HUES48 (cell line): ENCODE measurements around the gene SLC14A1.

ENCODE experiments used
- H3K27ac ChIP-seq: one replicate; pipeline ENCODE4 v1.7.0; 2013; ENCODE audit warnings: low read depth, low read length, inconsistent platforms
- H3K27me3 ChIP-seq: 2 replicates; pipeline ENCODE4 v1.6.1; 2013; ENCODE audit warnings: mild to moderate bottlenecking, low read length; ENCODE audit not compliant: control insufficient read depth, insufficient read depth
- H3K36me3 ChIP-seq: 2 replicates; pipeline ENCODE4 v1.6.1; 2013; ENCODE audit warnings: low read length; ENCODE audit not compliant: control insufficient read depth, insufficient read depth
- H3K4me1 ChIP-seq: 2 replicates; pipeline ENCODE4 v1.6.1; 2013; ENCODE audit warnings: mild to moderate bottlenecking, low read length; ENCODE audit not compliant: control insufficient read depth, insufficient read depth
- H3K4me3 ChIP-seq: 2 replicates; pipeline ENCODE4 v1.5.1; 2013; ENCODE audit warnings: mild to moderate bottlenecking, low read depth, low read length
- H3K9ac ChIP-seq: 2 replicates; pipeline ENCODE4 v1.6.1; 2013; ENCODE audit warnings: mild to moderate bottlenecking, low read depth, low read length, moderate library complexity
- H3K9me3 ChIP-seq: 2 replicates; pipeline ENCODE4 v1.6.1; 2013; ENCODE audit warnings: low read length; ENCODE audit not compliant: control insufficient read depth, insufficient read depth

Gene SLC14A1

DNA sequence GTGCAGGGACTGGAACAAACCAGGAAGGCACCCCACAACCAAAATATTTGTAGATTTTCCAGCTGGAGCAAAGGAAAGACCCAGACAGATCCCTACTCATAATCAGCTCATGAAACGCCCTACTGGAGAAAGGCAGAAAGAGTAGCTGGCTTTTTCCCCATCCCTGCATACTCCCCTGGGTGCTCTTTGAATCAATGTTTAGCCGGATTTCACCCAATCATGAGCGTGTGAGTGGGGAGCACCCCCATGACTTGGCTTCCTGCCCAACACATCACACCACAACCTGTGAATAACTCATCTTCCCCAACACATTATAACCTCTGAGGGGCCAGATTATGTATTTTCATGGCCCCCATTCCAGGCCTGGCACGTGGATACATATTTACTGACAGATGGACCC lies 35.1 kb upstream of the SLC14A1 start:
- Histone ChIP-seq H3K4me3 (no peak overlapping the region), H3K9ac (no peak overlapping the region), H3K4me1 (peaks cover 15% of the 10 kb centered on the region), H3K36me3 (no peaks in the 10 kb centered on the region), H3K9me3 (peaks cover 4% of the 10 kb centered on the region; the same call in 1 of the 2 replicates), H3K27ac (no peak overlapping the region), H3K27me3 (no peaks in the 10 kb centered on the region)

- peaks cover 15% of the 10 kb centered on the region for H3K4me1 ChIP-seq
- H3K27ac ChIP-seq: no peak overlapping the region
- H3K4me3 ChIP-seq: no peak overlapping the region
Measured at GRCh38 chr18:45689396-45689795, 34.6 kb upstream of the SLC14A1 start.

DNA sequence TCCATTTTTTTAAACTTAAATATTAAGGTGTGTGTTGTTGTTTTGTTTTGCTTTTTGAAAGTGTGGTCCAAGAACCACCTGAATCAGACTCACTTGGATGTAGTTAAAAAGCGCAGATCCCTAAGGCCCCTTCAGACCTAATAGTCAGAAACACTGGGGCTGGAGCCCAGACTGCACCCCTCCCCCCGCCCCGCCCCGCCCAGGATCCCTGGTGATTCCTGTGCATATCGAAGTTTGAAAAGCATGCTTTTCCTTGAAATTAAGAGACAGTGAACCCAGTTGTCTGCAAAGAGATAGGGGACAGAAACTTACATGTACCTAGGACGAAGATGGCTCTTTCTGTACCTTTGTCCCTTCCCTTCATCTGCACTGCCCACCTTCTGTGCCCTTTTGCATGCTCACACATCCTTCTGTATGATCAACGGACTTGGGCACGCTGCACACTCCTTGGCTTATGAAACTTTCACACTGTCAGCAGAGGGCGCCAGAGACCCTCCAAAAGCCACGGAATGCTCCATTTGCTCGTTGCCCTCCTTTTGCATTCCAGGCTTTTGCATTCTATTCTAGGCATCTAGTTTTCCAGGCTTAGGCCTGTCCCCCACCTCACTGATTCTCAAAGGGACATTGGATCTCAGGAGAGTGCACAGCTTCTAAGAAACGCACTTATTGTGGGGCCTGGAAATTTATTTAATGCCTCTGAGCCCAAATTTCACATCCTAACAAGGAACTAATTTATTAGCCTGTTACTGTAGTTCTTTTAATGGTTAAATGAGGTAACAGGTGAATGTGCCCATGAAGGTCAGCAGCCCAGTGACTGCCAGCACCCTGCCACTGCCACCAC lies 32.8 kb upstream of the SLC14A1 start:
- Histone ChIP-seq H3K27me3 (no peaks in the 10 kb centered on the region), H3K27ac (no peak overlapping the region), H3K9me3 (peaks cover 10% of the 10 kb centered on the region; the same call in 1 of the 2 replicates), H3K4me3 (no peak overlapping the region), H3K36me3 (no peaks in the 10 kb centered on the region), H3K4me1 (peaks cover 8% of the 10 kb centered on the region), H3K9ac (no peak overlapping the region)

More at GRCh38 chr18:45689396-45689795, 34.6 kb upstream of the SLC14A1 start:
- H3K9me3 ChIP-seq: peaks cover 9% of the 10 kb centered on the region; the same call in 1 of the 2 replicates
- H3K36me3 ChIP-seq: no peaks in the 10 kb centered on the region
- H3K9ac ChIP-seq: no peak overlapping the region
- no peaks in the 10 kb centered on the region for H3K27me3 ChIP-seq

GRCh38 chr18:45691816-45692179 lies 32.2 kb upstream of the SLC14A1 start:
- no peak overlapping the region for H3K27ac ChIP-seq
- peaks cover 2% of the 10 kb centered on the region for H3K4me1 ChIP-seq
- H3K9ac ChIP-seq: no peak overlapping the region
- peaks cover 10% of the 10 kb centered on the region; the same call in 1 of the 2 replicates for H3K9me3 ChIP-seq
- H3K4me3 ChIP-seq: no peak overlapping the region
- H3K36me3 ChIP-seq: no peaks in the 10 kb centered on the region
- no peaks in the 10 kb centered on the region for H3K27me3 ChIP-seq

GRCh38 chr18:45702708-45703265 lies 21.2 kb upstream of the SLC14A1 start:
- Histone ChIP-seq H3K36me3 (no peaks in the 10 kb centered on the region), H3K4me3 (no peak overlapping the region), H3K27me3 (no peaks in the 10 kb centered on the region), H3K4me1 (no peaks in the 10 kb centered on the region), H3K9ac (no peak overlapping the region), H3K9me3 (peaks cover 19% of the 10 kb centered on the region), H3K27ac (no peak overlapping the region)

DNA sequence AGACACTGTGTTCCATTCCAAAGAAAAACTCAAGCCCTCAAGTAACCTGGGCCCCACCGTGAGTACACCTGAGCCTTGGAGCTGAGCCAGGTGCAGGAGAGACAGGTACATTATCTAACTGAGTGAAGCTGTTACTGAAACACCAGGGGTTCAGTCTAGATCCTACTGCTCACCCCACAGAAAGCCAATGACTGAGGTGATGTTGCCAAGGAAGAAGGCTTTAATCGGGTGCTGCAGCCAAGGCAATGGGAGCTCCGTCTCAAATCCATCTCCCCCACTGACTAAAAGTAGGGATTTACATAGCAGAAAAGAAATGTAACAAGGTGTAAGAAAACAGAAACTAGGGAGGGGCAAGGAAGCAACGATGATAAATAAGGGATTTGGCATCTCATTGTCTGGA lies 15.2 kb upstream of the SLC14A1 start:
- no peak overlapping the region for H3K4me3 ChIP-seq
- no peak overlapping the region for H3K9ac ChIP-seq
- H3K27ac ChIP-seq: no peak overlapping the region
- no peaks in the 10 kb centered on the region for H3K36me3 ChIP-seq
- no peaks in the 10 kb centered on the region for H3K4me1 ChIP-seq
- peaks cover 16% of the 10 kb centered on the region for H3K9me3 ChIP-seq
- no peaks in the 10 kb centered on the region for H3K27me3 ChIP-seq

DNA sequence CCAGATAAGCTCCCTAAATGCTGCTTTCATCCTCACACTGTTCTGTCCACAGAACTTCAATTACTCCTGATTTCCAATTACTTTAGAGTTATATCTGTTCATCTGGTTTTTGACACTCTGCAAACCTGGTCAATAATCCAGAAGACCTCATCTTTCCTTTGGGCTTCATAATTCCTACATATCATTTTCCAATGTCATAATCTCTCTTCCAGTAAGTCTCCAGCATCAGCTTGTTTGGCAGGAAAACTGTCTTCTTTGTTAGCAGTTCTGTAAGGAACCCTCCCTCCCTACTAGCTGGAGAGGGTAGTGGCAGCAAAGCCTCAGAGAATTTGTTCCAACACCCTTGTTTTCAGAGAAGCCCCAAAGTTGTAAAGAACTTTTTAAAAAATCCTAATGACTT lies 11.9 kb upstream of the SLC14A1 start:
- Histone ChIP-seq H3K4me3 (no peak overlapping the region), H3K27ac (no peak overlapping the region), H3K36me3 (no peaks in the 10 kb centered on the region), H3K9ac (no peak overlapping the region), H3K9me3 (peaks cover 10% of the 10 kb centered on the region), H3K4me1 (no peaks in the 10 kb centered on the region), H3K27me3 (no peaks in the 10 kb centered on the region)

DNA sequence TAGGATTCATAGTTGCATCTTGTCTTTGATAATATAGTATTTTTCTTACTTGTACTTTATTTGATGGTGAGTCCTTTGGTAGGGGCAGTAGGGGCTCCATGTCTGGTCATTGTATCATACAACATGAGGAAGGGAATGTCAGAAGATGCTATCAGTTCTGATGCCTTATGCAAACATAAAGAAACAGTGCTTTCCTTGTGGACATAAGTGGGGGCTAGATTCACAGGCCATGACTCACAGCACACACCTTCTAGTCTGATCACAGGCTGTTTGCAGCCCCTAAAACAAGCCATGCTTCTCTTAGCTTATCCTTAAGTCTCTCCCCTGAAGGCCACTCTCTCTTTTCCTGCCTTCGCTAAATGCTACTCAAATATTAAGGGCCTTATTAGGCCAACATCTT lies 10.7 kb upstream of the SLC14A1 start:
- Histone ChIP-seq H3K27ac (no peak overlapping the region), H3K9me3 (peaks cover 8% of the 10 kb centered on the region), H3K4me3 (no peak overlapping the region), H3K9ac (no peak overlapping the region), H3K27me3 (no peaks in the 10 kb centered on the region), H3K36me3 (no peaks in the 10 kb centered on the region), H3K4me1 (no peaks in the 10 kb centered on the region)

GRCh38 chr18:45715212-45715780 lies 8.7 kb upstream of the SLC14A1 start:
- no peak overlapping the region for H3K9ac ChIP-seq
- no peaks in the 10 kb centered on the region for H3K36me3 ChIP-seq
- no peaks in the 10 kb centered on the region for H3K27me3 ChIP-seq
- no peak overlapping the region for H3K4me3 ChIP-seq
- no peak overlapping the region for H3K27ac ChIP-seq
- H3K4me1 ChIP-seq: no peaks in the 10 kb centered on the region
- H3K9me3 ChIP-seq: no peaks in the 10 kb centered on the region

GRCh38 chr18:45719106-45719505 lies 4.9 kb upstream of the SLC14A1 start:
- H3K27ac ChIP-seq: no peak overlapping the region
- no peaks in the 10 kb centered on the region for H3K36me3 ChIP-seq
- H3K4me1 ChIP-seq: no peaks in the 10 kb centered on the region; the same call in 1 of the 2 replicates
- H3K27me3 ChIP-seq: no peaks in the 10 kb centered on the region
- H3K9me3 ChIP-seq: no peaks in the 10 kb centered on the region
- H3K4me3 ChIP-seq: no peak overlapping the region
- no peak overlapping the region for H3K9ac ChIP-seq

GRCh38 chr18:45722899-45723298 lies 1.1 kb upstream of the SLC14A1 start:
- Histone ChIP-seq H3K4me1 (no peaks in the 10 kb centered on the region; the same call in 1 of the 2 replicates), H3K27ac (no peak overlapping the region), H3K36me3 (no peaks in the 10 kb centered on the region), H3K27me3 (no peaks in the 10 kb centered on the region), H3K4me3 (no peak overlapping the region), H3K9me3 (no peaks in the 10 kb centered on the region), H3K9ac (no peak overlapping the region)
